Right forelimb (tissue), 1 donor: Measurements from ENCODE around the gene LTBR.
A peak's percentile ranks its signal among the peaks of the same experiment; 100 is the strongest.

Source experiments
- DNase-seq: peaks from one replicate; pipeline ENCODE4 v3.0.0-alpha.2; 2018

Gene LTBR

GRCh38 chr12:6384499-6385436 lies 806 bp downstream of the LTBR start:
- DNase-seq = no peak

- DNase-seq = no peak
Measured at GRCh38 chr12:6386038-6386437, 2.1 kb downstream of the LTBR start.

DNA sequence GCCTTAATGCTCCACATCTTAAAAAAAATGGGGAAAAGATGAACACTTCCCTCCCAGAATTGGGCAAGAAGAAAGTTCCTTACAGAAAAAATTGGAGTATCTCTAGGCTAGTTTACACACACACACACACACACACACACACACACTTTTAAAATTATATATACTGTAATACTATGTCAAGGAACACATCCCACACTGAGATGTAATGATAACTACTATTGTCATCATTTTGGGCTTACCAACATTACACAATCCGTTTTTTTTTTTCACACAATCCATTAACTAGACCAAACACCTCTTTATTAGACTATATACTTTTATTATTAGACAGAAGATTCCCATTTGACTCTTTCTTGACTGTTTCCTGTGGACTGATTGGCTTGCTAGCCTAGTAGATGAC lies 2.5 kb downstream of the LTBR start:
- DNase-seq = no peak

DNA sequence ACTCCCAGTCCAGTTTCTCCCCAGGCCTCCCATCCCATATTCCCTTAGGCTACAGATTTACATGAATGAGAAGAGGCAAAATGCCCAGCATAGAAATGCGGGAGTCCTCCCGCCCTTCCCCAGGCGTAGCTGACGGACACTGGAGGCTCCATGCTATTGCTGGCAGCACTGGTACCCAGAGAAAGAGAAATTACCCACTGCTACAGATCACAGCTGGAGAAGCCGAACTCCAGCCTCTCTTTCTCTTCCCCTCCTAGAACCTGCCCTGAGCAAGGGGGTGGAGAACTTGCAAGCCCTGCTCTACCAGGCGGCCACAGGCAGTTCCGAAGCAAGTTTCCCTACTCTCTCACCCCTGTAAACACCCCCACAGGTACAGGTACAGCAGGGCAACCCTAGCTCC lies 3.6 kb downstream of the LTBR start:
- DNase-seq = no peak

DNA sequence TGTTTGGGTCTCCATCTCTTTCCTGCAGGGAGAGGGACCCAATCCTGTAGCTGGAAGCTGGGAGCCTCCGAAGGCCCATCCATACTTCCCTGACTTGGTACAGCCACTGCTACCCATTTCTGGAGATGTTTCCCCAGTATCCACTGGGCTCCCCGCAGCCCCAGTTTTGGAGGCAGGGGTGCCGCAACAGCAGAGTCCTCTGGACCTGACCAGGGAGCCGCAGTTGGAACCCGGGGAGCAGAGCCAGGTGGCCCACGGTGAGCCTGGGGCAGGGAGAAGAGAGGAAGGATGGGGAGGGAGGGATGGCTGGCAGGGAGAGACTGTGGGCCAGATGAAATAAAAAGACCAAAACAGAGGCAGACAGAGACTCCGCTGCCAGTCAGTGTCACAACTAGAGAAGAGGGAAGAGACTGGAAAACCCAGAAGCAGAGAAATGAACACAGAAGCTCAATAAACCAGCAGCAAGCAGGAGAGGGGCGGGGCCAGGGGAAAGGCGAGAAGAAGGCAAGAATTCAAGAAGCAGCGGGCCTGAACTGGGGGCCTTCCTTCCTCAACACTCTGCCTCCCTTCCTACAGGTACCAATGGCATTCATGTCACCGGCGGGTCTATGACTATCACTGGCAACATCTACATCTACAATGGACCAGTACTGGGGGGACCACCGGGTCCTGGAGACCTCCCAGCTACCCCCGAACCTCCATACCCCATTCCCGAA lies 6.3 kb downstream of the LTBR start:
- no peak for DNase-seq

- no peak for DNase-seq
Measured at GRCh38 chr12:6391013-6391412, 7.1 kb downstream of the LTBR start.

- DNase-seq = no peak
Measured at GRCh38 chr12:6392504-6392903, 8.5 kb downstream of the LTBR start.

GRCh38 chr12:6393109-6393508 lies 9.1 kb downstream of the LTBR start:
- no peak for DNase-seq

GRCh38 chr12:6394398-6394797 lies 10.4 kb downstream of the LTBR start:
- no peak for DNase-seq

- no peak for DNase-seq
Measured at GRCh38 chr12:6396031-6396430, 12.1 kb downstream of the LTBR start.

DNA sequence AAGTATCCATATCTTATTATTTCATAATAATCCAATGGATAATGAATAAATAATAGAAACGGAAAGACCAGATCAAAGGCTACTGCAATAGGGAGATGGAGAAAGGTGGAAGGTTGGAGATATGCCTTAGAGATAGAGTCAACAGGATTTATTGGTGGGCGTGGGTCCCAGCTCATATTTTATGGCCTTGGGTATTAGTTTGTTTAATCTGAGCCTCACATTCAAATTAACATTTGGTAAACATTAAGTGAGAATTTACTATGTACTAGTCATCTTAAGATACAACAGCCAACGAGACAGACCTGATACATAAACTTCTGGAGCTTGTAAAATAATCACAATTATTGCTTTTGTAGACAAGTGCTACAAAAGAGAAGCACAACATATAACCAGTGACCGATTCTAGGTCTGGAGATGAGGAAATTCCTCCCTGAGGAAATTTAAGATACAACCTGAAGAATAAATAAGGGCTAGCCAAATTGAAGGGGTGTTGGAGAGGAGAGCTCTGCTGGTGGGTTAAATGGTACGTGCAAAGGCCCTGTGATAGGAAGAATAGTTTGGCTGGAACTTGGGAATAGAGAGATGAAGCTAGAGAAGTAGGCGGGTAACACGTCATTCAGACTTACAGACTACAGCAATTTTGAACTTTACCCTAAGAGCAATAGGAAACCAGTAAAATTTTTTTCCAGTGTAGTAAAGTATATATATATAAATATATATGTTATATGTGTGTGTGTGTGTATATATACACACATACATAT lies 16.1 kb downstream of the LTBR start:
- DNase-seq = no peak

GRCh38 chr12:6404390-6404789 lies 20.4 kb downstream of the LTBR start:
- no peak for DNase-seq

DNA sequence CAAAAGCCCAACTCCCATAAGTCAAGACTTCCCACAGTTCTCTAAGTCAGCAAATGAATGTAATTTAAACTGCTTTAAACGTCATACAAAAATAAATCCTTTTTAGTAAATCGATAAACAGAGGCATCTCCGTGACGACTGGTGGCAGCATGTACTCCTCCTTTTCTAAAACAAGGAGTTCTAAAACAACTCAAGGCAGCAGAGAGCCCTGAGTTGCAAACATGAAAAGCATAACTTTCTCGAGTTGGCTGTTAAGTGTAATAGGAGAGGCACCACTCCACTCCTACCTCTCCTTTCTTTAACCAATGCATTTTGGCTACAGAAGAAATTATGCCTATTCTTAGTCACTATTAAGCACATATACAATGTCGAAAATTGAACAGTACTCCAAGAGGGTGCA lies 22.0 kb downstream of the LTBR start:
- no peak for DNase-seq

DNA sequence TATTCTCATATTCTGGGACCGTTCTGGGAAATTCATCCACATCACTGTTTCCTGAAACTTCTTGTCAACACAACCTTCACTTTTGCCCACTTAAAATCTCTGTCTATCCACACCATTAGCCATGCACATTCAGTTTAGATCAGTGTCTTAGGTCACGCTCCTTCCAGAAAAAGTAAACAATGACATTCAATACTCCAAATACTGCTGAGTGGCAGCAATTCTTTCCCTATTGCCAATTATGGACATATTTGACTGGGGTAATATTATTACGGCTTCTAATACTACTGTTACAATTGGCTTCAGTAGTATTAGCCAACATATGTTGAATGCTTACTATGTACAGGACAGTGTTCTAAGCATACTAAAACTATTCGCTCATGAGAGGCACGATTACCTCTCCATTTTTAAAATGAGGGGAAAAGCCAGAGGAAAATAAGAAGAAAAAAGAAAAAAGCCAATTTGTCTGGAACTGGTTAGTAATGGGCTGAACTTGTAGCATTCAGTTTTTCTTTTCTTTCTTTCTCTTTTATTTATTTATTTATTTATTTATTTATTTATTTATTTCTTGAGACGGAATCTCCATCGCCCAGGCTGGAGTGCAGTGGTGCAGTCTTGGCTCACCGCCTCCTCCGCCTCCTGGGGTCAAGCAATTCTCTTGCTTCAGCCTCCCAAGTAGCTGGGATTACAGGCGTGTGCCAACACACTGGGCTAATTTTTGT lies 23.4 kb downstream of the LTBR start:
- DNase-seq = no peak

DNA sequence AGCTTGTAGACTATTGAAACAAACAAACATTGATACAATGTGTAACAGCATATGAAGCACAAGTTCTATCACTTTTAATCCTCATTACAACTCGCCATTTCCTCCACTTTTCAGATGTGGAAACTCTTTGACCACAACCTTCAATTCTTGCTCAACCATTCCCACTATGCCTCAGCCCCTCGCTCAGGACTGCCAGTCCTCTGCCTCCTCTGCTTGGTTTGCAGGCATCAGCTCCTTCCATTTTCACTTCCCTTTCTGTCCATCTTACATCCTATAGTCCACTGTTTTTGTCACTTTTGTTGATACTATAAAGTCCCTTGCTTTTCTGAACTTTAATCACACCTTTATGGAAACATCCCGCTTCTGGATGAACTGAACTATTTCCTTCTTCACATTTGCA lies 32.6 kb downstream of the LTBR start:
- no peak for DNase-seq

GRCh38 chr12:6418796-6419195 lies 34.8 kb downstream of the LTBR start:
- DNase-seq = no peak

DNA sequence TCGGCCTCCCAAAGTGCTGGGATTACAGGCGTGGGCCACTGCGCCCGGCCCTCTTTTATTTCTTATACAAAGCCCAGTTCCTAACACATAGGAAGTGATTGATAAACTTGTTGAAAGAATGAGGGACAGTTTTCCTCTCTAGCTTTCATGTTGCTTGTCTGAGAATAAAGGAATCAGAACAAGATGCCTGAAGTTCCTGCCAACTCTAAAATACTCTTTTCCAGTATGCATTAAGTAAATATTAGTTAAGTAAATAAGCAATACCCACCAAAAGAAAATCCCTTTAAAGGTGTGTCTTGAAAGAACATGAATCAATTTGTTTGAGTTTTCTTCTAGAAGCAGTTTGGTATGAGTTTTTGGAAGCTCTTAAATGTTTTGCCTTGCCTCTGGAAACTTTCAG lies 36.4 kb downstream of the LTBR start:
- no peak for DNase-seq

GRCh38 chr12:6423267-6424007 lies 39.5 kb downstream of the LTBR start:
- peak; percentile 84 for DNase-seq

DNA sequence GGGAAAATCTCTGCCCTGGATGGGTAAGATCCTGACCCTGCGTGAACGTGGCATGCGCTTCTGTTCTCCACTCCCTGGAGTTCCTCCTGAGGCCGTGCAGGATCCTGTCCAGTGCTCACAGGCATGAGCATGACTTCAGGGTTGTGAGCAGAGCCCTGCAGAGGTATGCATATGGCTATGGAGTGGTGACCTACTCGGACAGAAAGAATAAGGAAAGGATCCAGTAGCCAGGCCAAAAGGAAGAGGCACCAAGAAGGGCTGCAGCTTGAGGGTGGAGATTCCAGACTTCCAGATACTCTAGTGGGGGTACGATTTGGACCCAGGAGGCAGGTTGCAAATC lies 40.0 kb downstream of the LTBR start:
- DNase-seq = no peak

DNA sequence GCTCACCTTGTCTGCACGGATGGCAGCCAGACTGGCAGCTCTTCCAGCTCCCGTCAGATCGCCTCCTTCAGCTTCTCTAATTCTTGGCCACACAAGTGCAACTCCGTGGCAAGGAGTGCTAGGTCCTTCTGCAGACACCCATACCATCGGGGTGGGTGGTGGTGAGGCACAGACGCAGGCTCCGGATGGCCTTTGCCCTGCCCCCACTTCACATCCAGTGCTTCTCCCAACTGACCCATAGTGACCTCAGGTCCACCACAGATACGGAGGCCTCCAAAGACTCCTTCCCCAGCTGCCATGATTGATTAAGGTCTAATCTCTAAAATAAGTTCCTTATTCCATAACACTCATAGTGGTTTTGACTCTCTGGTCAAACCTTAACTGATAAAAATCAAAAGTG lies 40.9 kb downstream of the LTBR start:
- DNase-seq = no peak

DNA sequence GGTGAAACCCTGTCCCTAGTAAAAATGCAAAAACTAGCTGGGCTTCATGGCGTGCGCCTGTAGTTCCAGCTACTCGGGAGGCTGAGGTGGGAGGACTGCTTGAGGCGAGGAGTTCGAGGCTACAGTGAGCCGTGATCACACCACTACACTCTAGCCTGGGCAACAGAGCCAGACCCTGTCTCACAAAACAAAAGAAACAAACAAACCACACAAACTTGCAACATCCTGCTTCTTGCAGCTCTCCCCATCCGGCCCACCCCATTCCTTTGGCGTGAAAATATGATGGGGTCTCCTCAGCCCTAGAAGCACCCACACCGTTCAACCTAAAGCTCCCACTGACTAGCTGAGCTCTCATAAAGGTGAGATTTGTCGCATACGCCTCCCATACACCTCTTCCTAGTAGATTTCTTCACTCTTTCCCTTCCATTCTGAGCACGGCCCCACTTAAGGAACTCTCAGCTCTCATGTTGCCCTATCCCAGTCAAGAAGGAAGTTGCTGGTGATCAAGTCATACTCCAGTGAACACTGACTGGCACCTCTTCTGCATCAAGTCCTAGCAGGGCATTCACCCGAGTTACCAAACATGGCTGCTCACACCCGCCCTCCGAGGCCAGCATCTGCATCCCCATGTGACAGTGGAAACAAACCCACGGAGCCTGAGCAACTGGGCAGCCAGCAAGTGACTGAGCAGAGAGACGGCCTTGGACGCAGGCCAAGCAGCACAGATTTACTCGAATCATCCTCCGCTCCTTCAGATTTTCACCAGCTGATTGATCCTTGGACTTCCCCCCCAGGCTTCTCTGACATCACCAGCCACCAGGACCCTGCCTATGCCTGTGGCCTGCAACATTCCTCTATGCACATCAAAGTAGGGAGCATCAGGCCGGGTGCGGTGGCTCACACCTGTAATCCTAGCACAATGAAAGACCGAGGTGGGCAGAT lies 41.9 kb downstream of the LTBR start:
- no peak for DNase-seq
